ENCODE measurements around the gene ATP9A.

GRCh38 chr20:51791626-51792025, 23.4 kb upstream of the ATP9A start:
- TF ChIP-seq POLR2AphosphoS5 (IDR thresholded peaks at IDR 0.05; ENCODE audit: low read depth, low read length), result no peak
- TF ChIP-seq POLR2A (IDR thresholded peaks at IDR 0.05; ENCODE audit: low read depth, low read length), result no peak
